ENCODE data around the gene SLC6A19.

- TF ChIP-seq, protein P1, sequence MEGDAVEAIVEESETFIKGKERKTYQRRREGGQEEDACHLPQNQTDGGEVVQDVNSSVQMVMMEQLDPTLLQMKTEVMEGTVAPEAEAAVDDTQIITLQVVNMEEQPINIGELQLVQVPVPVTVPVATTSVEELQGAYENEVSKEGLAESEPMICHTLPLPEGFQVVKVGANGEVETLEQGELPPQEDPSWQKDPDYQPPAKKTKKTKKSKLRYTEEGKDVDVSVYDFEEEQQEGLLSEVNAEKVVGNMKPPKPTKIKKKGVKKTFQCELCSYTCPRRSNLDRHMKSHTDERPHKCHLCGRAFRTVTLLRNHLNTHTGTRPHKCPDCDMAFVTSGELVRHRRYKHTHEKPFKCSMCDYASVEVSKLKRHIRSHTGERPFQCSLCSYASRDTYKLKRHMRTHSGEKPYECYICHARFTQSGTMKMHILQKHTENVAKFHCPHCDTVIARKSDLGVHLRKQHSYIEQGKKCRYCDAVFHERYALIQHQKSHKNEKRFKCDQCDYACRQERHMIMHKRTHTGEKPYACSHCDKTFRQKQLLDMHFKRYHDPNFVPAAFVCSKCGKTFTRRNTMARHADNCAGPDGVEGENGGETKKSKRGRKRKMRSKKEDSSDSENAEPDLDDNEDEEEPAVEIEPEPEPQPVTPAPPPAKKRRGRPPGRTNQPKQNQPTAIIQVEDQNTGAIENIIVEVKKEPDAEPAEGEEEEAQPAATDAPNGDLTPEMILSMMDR (IDR thresholded peaks at IDR 0.05) = no peak
- TF ChIP-seq POLR2A (IDR thresholded peaks at IDR 0.05) = no peak
Observed at GRCh38 chr5:1178529-1179382, 22.6 kb upstream of the SLC6A19 start.

Data from Peyer's patch (tissue), 4 donors.